ENCODE data around the gene EGFR.

Gene EGFR

GRCh38 chr7:55018361-55019190 is at the start of gene EGFR:
TSS of gene EGFR (plus strand) at chr7:55019017. CDS start at chr7:55019278, 261 bp downstream.
- DNase-seq (ENCODE audit: low read depth): no peak

GRCh38 chr7:54969208-54969967 is 49.4 kb upstream of the EGFR start:
- no peak for DNase-seq (ENCODE audit: low read depth)

GRCh38 chr7:54972733-54973294 is 46.0 kb upstream of the EGFR start:
- no peak for DNase-seq (ENCODE audit: low read depth)

GRCh38 chr7:54978364-54979116 is 40.3 kb upstream of the EGFR start:
- DNase-seq (ENCODE audit: low read depth): no peak

- DNase-seq (ENCODE audit: low read depth): no peak
These were observed 38.3 kb upstream of the EGFR start for GRCh38 chr7:54980521-54980920.

GRCh38 chr7:54981913-54982312 is 36.9 kb upstream of the EGFR start:
- DNase-seq (ENCODE audit: low read depth): no peak

- DNase-seq (ENCODE audit: low read depth): no peak
These were observed 33.1 kb upstream of the EGFR start for GRCh38 chr7:54985426-54986330.

- DNase-seq (ENCODE audit: low read depth): no peak
These were observed 32.1 kb upstream of the EGFR start for GRCh38 chr7:54986716-54987115.

GRCh38 chr7:54987772-54988171 is 31.0 kb upstream of the EGFR start:
- DNase-seq (ENCODE audit: low read depth): no peak

- DNase-seq (ENCODE audit: low read depth): no peak
These were observed 30.3 kb upstream of the EGFR start for GRCh38 chr7:54988516-54988915.

GRCh38 chr7:54989453-54990225 is 29.2 kb upstream of the EGFR start:
- DNase-seq (ENCODE audit: low read depth): no peak

- DNase-seq (ENCODE audit: low read depth): no peak
These were observed 27.5 kb upstream of the EGFR start for GRCh38 chr7:54991341-54991740.

GRCh38 chr7:54992871-54993475 is 25.8 kb upstream of the EGFR start:
- no peak for DNase-seq (ENCODE audit: low read depth)

- no peak for DNase-seq (ENCODE audit: low read depth)
These were observed 23.7 kb upstream of the EGFR start for GRCh38 chr7:54995166-54995565.

GRCh38 chr7:54995610-54996363 is 23.0 kb upstream of the EGFR start:
- DNase-seq (ENCODE audit: low read depth): no peak

- DNase-seq (ENCODE audit: low read depth): no peak
These were observed 22.4 kb upstream of the EGFR start for GRCh38 chr7:54996391-54996790.

GRCh38 chr7:55004579-55004978 is 14.2 kb upstream of the EGFR start:
- no peak for DNase-seq (ENCODE audit: low read depth)

GRCh38 chr7:55005241-55005851 is 13.5 kb upstream of the EGFR start:
- DNase-seq (ENCODE audit: low read depth): no peak

- DNase-seq (ENCODE audit: low read depth): no peak
These were observed 12.3 kb upstream of the EGFR start for GRCh38 chr7:55006499-55006898.
